Endothelial cell (in vitro differentiated cells): Measurements from ENCODE around the gene PYCARD. TPM values are rescaled to one million over a fixed set of nuclear protein-coding genes. Genes with fewer than 3 reads are reported as not detected.

ENCODE experiments used
- DNase-seq: peaks from one replicate; pipeline ENCODE4 v3.0.0; 2021; ENCODE audit warnings: low spot score
- H3K27ac Mint-ChIP-seq: one replicate; pipeline ENCODE4 v1.8.0; 2021; ENCODE audit warnings: mixed read lengths, inconsistent platforms; ENCODE audit not compliant: unreplicated experiment
- H3K27me3 Mint-ChIP-seq: one replicate; pipeline ENCODE4 v1.8.0; 2021; ENCODE audit warnings: mild to moderate bottlenecking, moderate library complexity, mixed read lengths, inconsistent platforms; ENCODE audit not compliant: unreplicated experiment
- H3K36me3 Mint-ChIP-seq: one replicate; pipeline ENCODE4 v1.8.0; 2021; ENCODE audit warnings: mild to moderate bottlenecking, low read depth, mixed read lengths, inconsistent platforms; ENCODE audit not compliant: unreplicated experiment
- H3K4me1 Mint-ChIP-seq: one replicate; pipeline ENCODE4 v1.8.0; 2021; ENCODE audit warnings: mild to moderate bottlenecking, mixed read lengths, inconsistent platforms; ENCODE audit not compliant: unreplicated experiment
- H3K4me3 Mint-ChIP-seq: one replicate; pipeline ENCODE4 v1.8.0; 2021; ENCODE audit warnings: mild to moderate bottlenecking, mixed read lengths, inconsistent platforms; ENCODE audit not compliant: unreplicated experiment
- H3K9me3 Mint-ChIP-seq: one replicate; pipeline ENCODE4 v1.8.0; 2021; ENCODE audit warnings: mixed read lengths, inconsistent platforms; ENCODE audit not compliant: unreplicated experiment
- total RNA-seq: library from RNA; stranded (reverse); fragmentation: NEBNext Ultra II Directional; extraction: Animal tissue kit (Norgen Biotek cat#: 25700); gene quantifications from one replicate; pipeline ENCODE4 v1.2.1, GENCODE V29; 2021; ENCODE audit not compliant: unreplicated experiment
- TF ChIP-seq, protein P1 (sequence below): fragments of 200-600 bp; sonication (generic); IDR thresholded peaks from one replicate; pipeline ENCODE4 v1.5.0; 2021; ENCODE audit warnings: antibody characterized with exemption; ENCODE audit not compliant: unreplicated experiment

PYCARD gene
- total RNA-seq, 1 donor from 2014 or later: 35.6 TPM

DNA sequence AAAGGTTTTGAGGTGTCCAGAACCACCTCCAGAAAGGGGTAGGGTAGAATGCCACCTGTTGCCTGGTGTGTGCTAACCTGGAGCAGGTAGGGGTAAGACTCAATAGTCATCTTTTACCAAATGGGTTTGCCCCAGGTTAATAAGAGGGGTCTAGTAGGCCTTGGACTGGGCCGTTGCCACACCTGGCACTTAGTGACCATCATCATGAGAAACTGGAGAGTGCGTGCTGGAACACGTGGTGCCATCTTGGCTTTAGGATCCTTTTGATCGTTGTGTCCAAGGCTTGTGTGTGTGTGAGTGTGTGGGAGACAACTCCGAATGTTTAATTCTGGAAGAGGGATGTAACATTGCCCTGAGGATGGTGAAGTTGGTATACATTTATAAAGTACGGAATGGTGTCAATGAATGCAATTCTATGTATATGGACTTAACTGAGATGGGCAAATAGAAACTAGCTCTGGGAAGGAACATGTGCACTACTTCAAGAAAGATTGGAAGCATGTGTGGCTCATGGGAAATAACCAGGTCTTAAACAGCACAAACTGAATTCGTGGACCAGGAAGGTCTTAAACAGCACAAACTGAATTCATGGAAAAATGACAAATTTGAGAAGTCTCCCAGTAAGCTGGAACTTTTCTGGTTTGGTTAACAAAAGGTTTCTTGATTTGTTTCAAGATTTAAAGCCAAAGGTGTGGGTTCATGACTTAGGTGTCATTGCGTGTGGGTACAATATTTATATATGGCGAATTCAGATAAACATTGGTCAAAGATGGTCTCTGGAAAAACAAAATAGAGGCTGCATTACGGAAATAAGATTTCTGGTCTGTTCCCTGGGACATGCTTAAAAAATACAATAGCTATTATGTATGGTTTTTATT, 15.4 kb downstream of the PYCARD start:
- no peaks in the 10 kb centered on the region for H3K9me3 Mint-ChIP-seq
- no peak for DNase-seq
- H3K27me3 Mint-ChIP-seq: peaks cover 31% of the 10 kb centered on the region
- H3K4me3 Mint-ChIP-seq: peak overlapping the region; percentile 64
- H3K4me1 Mint-ChIP-seq: peaks cover 79% of the 10 kb centered on the region
- TF ChIP-seq, protein P1, sequence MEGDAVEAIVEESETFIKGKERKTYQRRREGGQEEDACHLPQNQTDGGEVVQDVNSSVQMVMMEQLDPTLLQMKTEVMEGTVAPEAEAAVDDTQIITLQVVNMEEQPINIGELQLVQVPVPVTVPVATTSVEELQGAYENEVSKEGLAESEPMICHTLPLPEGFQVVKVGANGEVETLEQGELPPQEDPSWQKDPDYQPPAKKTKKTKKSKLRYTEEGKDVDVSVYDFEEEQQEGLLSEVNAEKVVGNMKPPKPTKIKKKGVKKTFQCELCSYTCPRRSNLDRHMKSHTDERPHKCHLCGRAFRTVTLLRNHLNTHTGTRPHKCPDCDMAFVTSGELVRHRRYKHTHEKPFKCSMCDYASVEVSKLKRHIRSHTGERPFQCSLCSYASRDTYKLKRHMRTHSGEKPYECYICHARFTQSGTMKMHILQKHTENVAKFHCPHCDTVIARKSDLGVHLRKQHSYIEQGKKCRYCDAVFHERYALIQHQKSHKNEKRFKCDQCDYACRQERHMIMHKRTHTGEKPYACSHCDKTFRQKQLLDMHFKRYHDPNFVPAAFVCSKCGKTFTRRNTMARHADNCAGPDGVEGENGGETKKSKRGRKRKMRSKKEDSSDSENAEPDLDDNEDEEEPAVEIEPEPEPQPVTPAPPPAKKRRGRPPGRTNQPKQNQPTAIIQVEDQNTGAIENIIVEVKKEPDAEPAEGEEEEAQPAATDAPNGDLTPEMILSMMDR: no peak
- H3K27ac Mint-ChIP-seq: no peak overlapping the region
- H3K36me3 Mint-ChIP-seq: peaks cover 96% of the 10 kb centered on the region

DNA sequence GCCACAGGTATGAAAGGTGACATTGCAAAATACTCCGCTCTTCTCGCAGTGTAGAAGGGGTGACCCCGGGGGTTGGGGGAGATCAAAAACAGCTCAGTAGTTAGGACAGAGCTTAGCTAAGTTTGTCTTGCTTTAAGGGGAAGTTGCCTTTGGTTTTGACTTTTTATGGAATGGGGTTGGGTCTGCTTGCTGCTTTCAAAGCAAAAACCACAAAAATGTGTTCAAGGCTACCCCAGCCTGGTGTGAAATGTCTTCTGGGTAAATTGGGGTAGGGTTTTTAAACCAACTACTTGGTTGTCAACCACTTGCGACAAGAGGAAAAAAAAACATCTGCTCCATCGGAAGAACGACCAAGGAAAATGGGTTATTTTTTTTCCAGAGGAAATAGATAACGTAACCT, 16.4 kb downstream of the PYCARD start:
- Mint-ChIP-seq H3K27ac (peak overlapping the region; percentile 1), H3K36me3 (peaks cover 92% of the 10 kb centered on the region), H3K27me3 (peaks cover 34% of the 10 kb centered on the region), H3K4me3 (peak overlapping the region; percentile 64), H3K4me1 (peaks cover 81% of the 10 kb centered on the region), H3K9me3 (no peaks in the 10 kb centered on the region)
- TF ChIP-seq, protein P1: no peak
- no peak for DNase-seq

DNA sequence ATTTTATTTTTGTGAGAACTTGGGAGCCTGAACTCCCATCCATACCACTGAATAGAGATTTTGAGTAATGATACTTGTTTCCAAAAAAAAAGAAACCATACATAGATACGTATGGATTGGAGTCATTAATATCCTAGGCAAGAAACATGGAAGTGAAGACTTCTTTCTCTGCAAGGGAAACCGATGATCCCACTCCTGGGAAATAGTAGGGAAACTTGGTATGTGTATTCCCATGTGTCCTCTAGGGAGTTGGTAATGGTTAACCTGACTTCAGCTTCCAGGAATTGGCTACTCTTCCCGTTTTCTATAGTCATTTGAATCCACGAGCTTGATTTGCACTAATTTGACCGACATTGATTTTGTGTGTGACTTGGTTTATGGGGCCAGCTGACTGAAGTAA, 17.2 kb downstream of the PYCARD start:
- Mint-ChIP-seq H3K27ac (peak overlapping the region; percentile 36), H3K36me3 (peaks cover 87% of the 10 kb centered on the region), H3K4me3 (peak overlapping the region; percentile 87), H3K27me3 (peaks cover 35% of the 10 kb centered on the region), H3K9me3 (no peaks in the 10 kb centered on the region), H3K4me1 (peaks cover 75% of the 10 kb centered on the region)
- DNase-seq: no peak
- TF ChIP-seq, protein P1: no peak

DNA sequence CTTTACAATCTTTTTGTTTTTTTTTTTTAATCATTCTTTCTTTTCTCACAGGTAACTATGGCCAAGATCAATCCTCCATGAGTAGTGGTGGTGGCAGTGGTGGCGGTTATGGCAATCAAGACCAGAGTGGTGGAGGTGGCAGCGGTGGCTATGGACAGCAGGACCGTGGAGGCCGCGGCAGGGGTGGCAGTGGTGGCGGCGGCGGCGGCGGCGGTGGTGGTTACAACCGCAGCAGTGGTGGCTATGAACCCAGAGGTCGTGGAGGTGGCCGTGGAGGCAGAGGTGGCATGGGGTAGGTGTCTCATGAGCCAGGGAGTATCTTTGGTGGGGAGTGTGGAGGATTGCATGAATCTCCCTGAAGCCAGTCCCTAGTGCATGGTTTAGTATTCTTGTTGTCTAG, 17.7 kb downstream of the PYCARD start:
- Mint-ChIP-seq H3K4me3 (peak overlapping the region; percentile 87), H3K36me3 (peaks cover 82% of the 10 kb centered on the region), H3K27me3 (peaks cover 34% of the 10 kb centered on the region), H3K4me1 (peaks cover 71% of the 10 kb centered on the region), H3K9me3 (no peaks in the 10 kb centered on the region), H3K27ac (peak overlapping the region; percentile 77)
- no peak for DNase-seq
- TF ChIP-seq, protein P1: no peak
